ENCODE data around the gene IARS2.
A peak's percentile ranks its signal among the peaks of the same experiment; 100 is the strongest.
"Not testable (repeated sequence)": the region's sequence is repeated elsewhere in the genome, so short reads cannot be mapped to it uniquely, and the experiment has no call there.

Gene IARS2

DNA sequence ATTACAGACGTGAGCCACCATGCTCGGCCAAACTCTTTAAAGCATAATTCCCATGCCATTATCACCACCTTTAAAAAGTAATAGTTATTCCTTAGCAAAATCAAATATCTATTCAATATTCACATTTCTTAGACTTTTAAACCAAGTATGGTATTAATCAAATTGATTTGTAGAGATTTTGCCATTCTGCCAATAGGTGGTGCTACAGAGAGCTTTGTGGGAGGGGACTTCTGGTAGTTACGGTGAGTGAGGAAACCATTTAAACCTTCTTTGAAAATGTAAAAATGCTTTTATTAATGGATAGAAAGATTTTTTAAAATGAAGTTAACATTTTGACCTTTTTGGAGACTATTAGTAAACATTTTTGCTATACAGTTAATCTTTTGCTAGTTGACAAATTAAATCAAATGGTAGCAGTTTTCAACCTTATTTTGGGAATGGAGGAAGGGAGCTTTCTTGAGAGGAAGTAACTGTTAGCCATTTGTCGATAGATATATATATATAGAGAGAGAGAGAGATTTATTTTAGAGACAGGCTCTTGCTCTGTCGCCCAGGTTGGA lies 19.3 kb downstream of the IARS2 start:
- peak; percentile 22 for DNase-seq

DNA sequence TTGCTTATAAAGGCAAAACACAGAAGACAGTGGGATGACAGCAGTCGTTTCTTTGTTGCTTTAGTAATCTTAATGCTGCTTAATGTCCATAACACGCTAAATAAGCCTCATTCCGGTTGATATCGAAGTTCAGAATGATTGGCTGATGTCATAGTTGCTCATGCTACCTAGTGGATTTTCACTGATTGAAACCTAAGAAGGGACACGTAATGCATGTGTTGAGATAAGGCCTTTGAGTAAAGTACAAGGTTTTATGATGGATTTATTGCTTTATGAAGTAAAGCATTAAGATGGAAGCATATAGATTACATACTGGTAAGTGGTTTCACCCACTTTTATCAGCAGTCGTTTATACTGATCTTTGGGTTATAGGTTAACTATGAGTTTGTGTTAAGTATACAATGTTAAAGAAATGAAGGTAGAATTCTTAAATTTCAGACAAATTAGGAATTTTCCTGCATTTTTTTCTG lies 25.1 kb downstream of the IARS2 start:
- DNase-seq, result no peak

DNA sequence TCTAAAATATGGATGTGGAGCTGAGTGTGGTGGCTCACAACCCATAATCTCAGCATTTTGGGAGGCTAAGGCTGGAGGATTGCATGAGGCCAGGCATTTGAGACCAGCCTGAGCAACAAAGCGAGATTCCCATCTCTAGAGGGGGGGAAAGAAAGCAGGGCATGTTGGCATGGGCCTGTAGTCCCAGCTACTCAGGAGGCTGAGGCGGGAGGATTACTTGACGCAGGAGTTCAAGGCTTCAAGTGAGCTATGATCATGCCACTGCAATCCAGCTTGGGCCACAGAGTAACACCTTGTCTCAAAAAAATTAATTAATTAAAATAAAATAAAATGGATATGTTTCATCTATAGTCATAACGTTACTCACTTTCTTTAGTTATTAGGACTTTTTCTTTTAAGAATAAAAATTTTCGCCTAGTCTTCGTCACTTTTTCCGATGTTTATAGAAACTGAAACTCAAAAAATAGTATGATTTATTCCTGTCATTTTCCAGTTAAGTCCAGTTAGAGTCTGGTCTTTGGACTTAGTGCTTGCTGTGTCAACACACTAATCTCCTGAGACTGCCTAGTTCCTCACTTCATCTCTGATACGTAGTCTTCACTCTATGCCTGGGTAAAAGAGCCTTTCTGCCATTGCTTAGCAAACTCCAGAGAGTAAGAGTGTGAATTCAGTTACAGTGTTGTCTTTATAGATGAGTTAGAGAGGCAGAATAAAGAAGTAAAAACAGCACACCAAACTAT lies 28.0 kb downstream of the IARS2 start:
- no peak for DNase-seq

DNA sequence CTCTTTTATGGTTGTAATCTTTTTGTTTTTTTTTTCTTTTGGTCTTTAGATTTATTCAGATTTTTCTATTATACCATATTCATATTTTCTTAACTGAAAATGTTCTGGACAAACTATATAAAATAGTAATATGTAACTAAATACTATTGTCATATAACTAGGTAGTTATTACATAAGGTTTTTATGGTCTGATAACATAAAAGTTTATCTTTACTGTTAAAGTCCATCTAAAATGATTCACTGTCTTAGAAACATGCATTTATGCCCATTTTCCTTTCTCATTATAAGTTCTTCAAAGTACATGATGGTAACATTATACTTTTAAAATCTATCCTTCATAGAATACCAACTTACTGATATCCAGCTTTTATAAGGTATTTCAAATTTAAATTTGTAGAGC lies 29.1 kb downstream of the IARS2 start:
- DNase-seq, result no peak

DNA sequence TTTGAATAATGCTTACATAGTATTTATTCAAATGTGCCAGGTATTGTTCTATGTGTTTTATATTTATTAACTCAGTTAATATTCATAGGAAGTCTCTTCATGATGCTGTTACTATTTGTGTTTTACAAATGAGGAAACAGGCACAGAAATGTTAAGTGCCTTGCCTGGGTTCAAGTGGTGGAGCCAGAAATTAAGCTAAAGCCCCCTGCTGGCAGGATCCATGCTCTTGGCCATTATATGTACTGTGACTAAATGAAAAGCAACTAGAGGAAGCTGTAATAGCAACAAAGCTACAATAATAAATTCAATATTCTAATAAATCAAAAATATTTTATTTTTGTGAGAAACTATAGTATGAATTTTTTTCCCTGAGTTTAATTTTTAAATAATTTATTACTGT lies 30.0 kb downstream of the IARS2 start:
- no peak for DNase-seq

DNA sequence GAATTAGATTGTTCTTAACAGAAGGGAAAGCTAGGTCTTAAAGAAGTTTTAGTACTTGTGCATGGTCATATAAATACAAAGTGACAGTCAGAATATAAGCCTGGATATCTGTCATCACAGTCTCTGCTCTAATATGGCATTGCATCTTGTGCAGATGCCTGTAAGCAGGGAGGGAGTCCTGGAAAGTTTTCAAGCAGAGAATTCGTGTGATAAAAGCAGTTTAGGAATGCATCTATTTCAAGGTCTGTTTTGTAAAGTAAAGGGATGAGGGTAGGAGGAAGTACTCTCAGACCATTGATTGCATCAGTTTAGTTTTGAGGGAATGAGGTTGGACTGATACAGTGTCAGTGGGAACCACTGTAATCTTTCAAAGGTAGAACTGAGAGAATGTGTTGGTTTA lies 30.6 kb downstream of the IARS2 start:
- DNase-seq, result no peak

DNA sequence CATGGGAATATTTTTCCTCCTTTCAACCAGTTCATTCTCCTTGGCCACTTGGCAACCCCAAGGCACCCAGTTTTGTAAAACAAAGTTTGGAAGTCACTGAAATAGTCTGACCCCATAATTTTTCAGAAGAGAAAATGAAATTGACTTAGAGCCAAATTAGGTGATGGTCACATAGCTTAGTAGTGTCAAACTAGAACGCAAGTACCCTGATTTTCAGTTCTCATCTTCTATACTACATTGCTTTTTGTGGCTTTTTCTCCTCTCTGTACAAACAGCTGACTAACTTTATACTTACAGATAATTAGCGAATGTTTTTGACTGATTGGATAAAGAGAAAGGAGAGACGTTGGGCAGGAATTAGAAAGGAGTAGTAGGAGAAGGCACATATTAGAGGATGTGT lies 33.1 kb downstream of the IARS2 start:
- DNase-seq, result no peak

DNA sequence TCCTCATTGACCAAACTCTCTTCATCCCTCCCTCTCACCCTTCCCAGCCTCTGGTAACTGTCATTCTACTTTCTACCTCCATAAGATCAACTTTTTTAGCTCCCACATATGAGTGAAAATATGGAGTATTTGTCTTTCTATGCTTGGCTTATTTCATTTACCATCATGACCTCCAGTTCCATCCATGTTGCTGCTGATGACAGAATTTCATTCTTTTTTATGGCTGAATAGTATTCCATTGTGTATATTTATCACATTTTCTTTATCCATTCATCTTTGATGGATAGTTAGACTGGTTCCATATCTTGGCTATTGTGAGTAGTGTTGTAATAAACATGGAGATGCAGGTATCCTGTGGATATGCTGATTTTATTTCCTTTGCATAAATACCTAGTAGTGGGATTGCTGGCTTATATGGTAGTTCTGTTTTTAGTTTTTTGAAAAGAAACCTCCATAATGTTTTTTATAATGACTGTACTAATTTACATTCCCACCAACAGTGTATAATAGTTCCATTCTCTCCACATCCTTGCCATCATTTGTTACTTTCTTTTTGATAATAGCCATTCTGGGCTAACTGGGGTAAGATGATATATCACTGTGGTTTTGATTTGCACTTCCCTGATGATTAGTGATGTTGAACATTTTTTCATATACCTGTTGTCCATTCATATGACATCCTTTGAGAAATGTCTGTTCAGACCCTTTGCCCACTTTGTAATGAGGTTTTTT lies 35.7 kb downstream of the IARS2 start:
- DNase-seq, result no peak

DNA sequence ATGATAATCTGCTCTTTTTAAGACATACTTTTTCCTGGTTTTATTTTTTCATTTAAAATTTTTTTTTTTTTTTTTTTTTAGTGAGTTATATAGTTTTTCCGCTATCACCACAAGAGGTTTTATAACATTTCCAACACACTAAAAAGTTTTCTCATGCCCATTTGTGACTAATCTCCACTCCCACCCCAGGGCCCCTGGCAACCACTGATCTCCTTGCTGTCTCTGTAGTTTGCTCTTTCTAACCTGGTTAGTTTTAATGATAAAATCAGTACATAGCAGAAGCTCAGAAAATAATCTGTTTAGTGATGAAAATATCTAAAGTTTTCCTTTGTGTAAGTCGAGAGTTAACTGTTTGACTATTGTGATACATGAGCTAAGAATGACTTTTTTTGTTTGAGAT lies 41.8 kb downstream of the IARS2 start:
- DNase-seq, result no peak

DNA sequence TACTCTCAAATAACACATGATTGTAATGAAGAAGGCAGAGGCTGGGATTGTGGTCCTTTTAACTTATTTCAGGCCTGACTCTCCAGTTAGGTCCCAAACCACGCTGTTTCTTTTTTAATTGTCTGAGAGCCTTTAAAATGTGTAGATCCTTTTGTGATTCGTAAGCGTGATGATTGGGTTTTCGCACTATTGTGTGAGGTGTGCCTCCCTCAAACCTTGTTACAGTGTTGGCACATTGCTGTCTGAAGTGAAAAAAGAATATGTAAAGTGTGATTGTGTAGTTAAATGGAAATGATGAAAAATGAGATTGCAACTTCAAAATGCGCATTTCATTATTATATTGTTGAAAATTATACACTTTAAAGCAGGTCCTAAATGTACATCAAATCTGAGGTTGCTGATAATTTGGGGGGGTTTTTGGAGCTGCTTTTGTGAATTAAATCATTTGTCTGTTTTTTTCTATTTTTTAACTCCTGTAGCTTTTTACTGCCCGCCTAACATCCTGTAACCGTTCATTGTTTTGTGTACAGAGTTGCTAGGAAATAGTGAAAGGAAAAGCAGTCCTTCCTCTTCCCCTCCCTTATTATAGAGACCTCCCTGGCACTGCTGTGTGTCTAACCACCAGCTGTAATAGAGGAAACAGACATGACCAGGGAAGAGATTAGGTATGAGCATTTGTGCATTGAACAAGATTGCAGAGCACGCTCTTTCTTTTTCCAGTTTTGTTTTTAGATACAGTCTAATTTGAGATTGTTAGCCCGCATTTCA lies 43.3 kb downstream of the IARS2 start:
- DNase-seq, result no peak

DNA sequence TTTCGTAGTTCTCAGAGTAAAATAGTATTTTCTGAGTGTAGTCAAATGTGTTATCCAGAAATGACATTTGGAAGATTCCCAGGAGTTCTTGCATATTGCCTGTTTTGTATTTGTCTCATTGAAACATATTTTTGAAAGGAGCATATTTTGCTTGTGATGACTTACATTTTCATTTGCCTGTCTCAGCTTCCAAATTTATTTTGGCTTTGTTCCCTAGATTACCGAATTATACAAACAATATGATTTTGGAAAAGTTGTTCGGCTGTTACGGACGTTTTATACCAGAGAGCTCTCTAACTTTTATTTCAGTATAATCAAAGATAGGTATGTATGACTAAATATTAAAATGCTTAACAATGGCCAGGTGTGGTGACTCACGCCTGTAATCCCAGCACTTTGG lies 46.0 kb downstream of the IARS2 start:
- no peak for DNase-seq

DNA sequence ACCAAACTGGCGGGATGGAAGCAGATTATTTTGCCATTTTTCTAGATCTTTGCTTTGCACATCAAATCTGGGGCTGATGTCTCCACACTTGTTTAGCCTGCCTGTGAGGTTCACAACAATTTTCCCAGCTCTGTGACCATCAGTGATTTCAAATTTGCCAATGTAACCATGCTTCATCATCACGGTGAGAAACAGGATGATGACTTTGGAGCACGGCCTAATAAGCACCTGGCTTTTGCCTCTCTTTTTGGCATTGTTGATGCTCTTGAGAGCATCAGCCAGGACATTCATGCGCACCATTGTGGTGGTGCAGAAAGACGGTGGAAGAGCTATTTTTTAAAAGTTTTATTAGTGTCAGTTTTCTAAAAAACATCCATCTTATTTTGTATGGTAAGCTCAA lies 50.1 kb downstream of the IARS2 start:
- DNase-seq, result no peak

DNA sequence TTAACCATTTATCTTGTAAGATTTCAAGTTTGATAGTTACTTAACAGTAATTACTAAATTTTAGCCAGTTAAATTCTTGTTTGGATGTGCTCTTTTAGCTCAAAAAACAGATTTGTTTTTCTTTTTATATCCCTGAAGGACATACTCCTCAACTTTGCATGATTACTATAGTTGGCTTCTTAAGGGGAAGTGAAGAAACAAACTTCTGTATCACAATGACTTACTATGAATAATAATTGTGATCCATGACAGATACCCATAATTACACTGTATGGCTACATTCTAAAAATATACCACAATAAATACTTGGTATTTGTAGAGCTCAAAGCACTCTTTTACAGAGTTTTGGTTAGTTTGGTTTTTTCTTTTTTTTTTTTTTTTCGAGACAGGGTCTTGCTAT lies 55.8 kb downstream of the IARS2 start:
- DNase-seq, result no peak

DNA sequence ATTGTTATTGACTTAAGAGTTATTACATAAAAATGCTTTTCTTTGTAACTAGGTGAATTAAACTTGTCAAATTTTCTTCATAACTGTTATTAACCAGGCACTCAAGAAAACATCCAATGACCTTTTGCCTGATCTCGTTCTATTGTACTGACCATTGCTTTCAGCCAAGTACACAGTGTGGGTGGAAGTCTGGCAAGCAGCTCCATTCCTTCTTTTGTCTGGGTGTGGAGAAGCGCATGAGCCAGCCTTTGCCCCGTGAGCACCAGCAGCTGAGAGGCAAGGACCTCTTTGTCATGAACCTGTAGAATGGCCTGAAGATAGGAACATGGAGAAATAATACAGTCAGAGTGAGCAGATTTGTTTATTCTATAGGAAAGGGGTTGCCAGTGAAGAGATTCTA lies 57.5 kb downstream of the IARS2 start:
- no peak for DNase-seq

DNA sequence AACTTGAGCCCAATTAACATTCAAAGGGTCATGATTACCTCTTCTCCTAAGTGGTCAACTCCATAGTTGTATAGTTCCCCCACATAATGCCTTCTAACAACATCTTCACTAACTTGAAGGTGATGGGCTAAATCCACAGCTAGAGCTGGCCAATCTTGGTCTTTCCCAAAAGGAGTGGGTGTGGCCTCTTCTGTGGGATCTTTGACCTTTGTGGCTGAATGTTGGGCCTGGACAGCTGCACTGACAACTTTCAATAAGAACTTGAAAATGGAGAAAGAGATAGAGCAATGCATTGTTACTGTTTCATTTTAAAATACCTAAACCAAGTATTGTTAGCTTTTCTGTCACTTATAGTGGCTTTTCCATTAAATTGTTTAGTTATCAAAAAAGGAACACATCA lies 59.2 kb downstream of the IARS2 start:
- DNase-seq, result no peak

DNA sequence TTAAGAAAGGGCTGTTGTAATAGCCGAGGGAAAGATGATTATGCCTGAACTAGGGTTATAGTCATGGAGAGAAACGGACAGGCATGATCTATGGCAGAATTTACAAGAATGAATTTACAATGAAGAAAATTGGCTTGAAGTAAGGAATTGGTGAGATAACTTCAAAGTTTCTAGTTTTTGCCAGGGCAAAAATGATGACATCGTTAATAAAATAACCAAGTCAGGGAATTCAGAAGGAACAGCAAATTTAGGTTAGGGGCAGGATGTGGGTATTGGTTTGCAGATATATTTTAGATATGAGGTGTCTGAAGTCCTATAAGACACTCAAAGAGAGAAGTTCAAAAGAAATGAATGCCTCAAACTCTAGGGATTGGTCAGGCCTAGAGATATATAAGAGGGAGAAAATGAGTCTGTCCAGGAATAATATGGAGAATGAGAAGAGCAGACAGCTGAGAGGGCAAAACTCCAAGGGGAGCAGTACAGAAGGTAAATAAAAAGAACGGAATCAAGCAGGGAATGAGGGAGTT lies 62.8 kb downstream of the IARS2 start:
- DNase-seq, result no peak

DNA sequence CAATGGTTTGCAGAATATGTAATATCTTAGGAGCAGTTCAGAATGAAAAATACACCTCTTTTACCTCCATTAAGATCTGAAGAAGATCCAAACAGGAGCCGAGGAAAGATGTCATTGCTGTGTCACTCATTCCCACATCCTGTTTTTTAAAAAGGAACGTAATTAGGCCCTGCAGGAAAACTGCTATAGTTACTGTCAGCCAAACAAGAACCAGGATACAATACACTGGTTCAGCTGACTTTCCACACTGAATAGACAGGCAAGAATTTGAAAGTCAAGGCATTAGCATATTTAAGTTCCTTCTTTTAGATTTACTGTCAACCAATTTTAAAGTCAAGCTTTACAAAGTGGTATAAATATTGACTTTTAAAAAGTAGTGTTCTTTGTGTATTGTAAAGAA lies 63.8 kb downstream of the IARS2 start:
- DNase-seq, result no peak

DNA sequence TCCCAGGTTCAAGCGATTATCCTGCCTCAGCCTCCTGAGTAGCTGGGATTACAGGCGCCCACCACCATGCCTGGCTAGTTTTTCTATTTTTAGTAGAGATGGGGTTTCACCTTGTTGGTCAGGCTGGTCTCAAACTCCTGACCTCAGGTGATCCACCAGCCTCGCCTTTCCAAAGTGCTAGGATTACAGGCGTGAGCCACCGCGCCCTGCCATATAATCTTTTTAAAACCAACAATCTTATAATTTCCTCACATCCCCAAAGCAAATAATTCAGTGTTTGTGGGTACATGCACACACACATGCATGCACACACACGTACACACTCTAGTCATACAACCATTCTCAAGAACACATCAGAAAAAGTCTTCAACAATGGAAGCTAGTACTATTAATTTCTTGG lies 64.6 kb downstream of the IARS2 start:
- not testable (repeated sequence) for DNase-seq

DNA sequence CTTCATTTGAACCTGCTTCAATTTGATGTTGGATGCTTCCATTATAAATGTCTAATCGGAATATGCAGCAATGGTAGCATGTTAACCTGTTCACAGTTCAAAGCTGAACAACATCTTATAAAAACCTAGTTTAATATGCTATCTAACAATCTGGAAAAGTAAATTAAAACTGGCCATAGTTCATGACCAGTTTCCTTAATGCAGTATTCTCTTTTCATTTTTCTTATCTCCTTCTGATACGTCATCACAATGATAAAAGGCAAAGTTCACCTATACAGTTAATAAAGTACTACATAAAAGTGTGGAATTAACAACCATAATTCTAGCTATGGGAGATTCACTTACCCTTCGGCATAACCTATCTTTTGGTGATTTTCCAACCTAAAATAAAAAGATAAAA lies 65.1 kb downstream of the IARS2 start:
- DNase-seq, result no peak

DNA sequence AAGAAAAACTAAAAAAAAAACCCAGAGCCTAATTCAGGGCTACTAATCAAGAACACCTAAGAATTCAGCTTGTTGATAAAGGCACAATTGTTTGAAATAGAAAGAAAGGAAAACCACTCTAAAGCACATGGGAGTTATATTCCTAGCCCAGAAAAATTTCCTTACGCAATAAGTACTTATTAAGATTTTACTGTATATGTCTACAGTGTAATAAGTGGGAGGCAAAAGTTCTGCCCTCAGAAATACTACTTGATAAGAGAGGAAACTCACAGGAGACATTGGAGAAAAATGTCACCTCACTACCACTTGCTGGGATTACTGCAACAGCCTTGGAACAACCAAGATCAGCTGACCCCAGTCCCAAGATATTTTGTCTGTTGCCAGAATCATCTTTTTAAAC lies 66.1 kb downstream of the IARS2 start:
- no peak for DNase-seq

DNA sequence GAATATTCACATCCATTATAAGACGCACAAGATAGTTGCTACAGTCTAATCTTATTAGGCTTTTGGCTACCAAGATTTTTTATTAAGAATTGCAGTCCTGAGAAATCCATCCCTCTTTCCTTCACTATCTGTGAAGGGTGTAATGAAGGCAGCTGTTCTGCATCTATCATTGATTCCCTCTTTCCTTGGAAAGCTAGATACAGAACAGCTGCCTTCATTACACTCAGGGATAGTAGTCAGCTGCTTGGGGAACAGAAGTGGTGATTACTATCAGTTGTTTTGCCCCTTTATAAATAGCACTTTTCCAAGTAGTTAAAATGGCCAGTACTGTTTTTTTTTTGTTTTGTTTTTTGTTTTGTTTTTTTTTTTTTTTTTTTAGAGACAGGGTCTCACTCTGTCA lies 70.2 kb downstream of the IARS2 start:
- no peak for DNase-seq

DNA sequence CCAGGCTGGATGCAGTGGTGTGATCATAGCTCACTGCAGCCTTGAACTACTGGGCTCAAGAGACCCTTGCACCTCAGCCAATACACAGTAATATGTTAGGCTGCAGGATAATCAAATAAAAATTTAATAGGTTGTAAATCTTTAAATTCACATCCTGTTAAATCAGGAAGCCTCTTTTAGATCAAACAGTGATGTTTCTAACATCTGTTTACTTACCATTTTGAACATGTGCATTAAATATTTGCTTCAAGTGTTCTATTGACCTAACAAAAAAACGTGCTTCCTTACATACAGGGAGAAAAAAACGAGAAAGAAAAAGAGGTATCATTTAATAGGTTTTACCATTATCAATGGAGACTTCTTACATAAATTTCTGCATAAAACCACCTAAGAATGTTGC lies 70.6 kb downstream of the IARS2 start:
- DNase-seq, result no peak

DNA sequence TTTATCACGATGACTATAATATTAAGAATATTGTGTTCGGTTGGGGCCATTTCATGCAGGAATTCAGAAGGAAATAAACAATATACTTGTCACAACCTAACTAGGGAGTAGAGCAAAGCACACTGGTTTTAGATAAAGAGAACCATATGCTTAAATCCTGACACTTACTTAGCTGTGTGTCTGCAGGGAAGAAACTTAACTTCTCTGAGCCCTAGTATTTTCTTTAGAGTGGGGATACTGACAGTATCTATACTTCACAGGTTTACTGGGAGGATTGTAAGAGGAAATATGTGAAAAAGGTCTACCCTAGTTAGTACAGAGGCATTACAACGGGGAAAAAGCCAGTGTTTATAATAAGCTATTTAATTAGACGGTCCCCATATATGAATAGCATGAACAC lies 72.9 kb downstream of the IARS2 start:
- no peak for DNase-seq

All from NCI-H2171 treated with DMSO at 0.1 percent for 48 hours (cell line).